ENCODE measurements around the gene MGLL.

DNA sequence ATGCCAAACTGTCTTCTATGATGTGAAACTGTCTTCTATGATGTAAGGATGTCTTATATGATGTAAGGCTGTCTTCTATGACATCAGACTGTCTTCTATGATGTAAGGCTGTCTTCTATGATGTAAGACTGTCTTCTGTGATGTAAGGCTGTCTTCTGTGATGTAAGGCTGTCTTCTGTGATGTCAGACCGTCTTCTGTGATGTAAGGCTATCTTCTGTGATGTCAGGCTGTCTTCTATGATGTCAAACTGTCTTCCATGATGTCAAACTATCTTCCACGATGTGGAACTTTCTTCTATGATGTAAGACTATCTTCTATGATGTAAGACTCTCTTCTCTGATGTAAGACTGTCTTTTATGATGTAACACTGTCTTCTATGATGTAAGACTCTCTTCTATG, 27.9 kb downstream of the MGLL start:
- TF ChIP-seq, protein P1, sequence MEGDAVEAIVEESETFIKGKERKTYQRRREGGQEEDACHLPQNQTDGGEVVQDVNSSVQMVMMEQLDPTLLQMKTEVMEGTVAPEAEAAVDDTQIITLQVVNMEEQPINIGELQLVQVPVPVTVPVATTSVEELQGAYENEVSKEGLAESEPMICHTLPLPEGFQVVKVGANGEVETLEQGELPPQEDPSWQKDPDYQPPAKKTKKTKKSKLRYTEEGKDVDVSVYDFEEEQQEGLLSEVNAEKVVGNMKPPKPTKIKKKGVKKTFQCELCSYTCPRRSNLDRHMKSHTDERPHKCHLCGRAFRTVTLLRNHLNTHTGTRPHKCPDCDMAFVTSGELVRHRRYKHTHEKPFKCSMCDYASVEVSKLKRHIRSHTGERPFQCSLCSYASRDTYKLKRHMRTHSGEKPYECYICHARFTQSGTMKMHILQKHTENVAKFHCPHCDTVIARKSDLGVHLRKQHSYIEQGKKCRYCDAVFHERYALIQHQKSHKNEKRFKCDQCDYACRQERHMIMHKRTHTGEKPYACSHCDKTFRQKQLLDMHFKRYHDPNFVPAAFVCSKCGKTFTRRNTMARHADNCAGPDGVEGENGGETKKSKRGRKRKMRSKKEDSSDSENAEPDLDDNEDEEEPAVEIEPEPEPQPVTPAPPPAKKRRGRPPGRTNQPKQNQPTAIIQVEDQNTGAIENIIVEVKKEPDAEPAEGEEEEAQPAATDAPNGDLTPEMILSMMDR (IDR thresholded peaks at IDR 0.05): no peak
- TF ChIP-seq POLR2A (IDR thresholded peaks at IDR 0.05): no peak

Measured in breast epithelium (tissue), 3 donors.